Measurements from ENCODE around the gene GRB2.

GRCh38 chr17:75397217-75397616 is 8.3 kb downstream of the GRB2 start:
- TF ChIP-seq CHD2 (IDR thresholded peaks at IDR 0.05; ENCODE audit: low read length, partially characterized antibody) (no peak), CTCF (IDR thresholded peaks at IDR 0.05) (no peak), REST (IDR thresholded peaks at IDR 0.05) (no peak), POLR2A (IDR thresholded peaks at IDR 0.05; ENCODE audit: low read length) (no peak), JUNB (IDR thresholded peaks at IDR 0.05) (no peak), RAD21 (conservative IDR thresholded peaks at IDR 0.05 in 1 of 2, IDR thresholded peaks at IDR 0.05 in 1 of 2) (no peak), ESRRA (IDR thresholded peaks at IDR 0.05; ENCODE audit: borderline replicate concordance, low read length) (no peak), RCOR1 (IDR thresholded peaks at IDR 0.05; ENCODE audit: low read depth, low read length) (no peak), MAX (IDR thresholded peaks at IDR 0.05) (no peak), MYC (IDR thresholded peaks at IDR 0.05; ENCODE audit: borderline replicate concordance, low read length) (no peak), ZSCAN20 (CRISPR knock-in tag; IDR thresholded peaks at IDR 0.05) (no peak), USF2 (IDR thresholded peaks at IDR 0.05) (no peak), MAFK (IDR thresholded peaks at IDR 0.05; ENCODE audit: partially characterized antibody) (no peak), EP300 (IDR thresholded peaks at IDR 0.05) (no peak)
